Neural cell (in vitro differentiated cells): Measurements from ENCODE around the gene SYCP2.

Experiments
- CTCF ChIP-seq: fragments of 450-650 bp; IDR thresholded peaks from 2 replicates; pipeline ENCODE4 v1.5.1; 2014; ENCODE audit warnings: antibody characterized with exemption, mild to moderate bottlenecking, moderate library complexity; ENCODE audit not compliant: poor library complexity, severe bottlenecking
- MXI1 ChIP-seq: fragments of 450-650 bp; conservative IDR thresholded peaks from 2 replicates; pipeline ENCODE4 v1.6.1; 2014; ENCODE audit warnings: antibody characterized with exemption, mild to moderate bottlenecking; ENCODE audit not compliant: poor library complexity, severe bottlenecking

GRCh38 chr20:59962155-59962554 is 28.7 kb upstream of the SYCP2 start:
- TF ChIP-seq CTCF (no peak), MXI1 (no peak)
